ENCODE data around the gene EMC10.
A peak's percentile ranks its signal among the peaks of the same experiment; 100 is the strongest.

The EMC10 gene

GRCh38 chr19:50509366-50509765 is 33.1 kb downstream of the EMC10 start:
- Mint-ChIP-seq H3K36me3 (no peaks in the 10 kb centered on the region), H3K4me1 (ENCODE audit: low read depth) (peaks cover 13% of the 10 kb centered on the region), H3K4me3 (peak overlapping the region; percentile 60), H3K27ac (peak overlapping the region; percentile 54), H3K9me3 (ENCODE audit: low read depth) (no peaks in the 10 kb centered on the region), H3K27me3 (peaks cover 2% of the 10 kb centered on the region)

DNA sequence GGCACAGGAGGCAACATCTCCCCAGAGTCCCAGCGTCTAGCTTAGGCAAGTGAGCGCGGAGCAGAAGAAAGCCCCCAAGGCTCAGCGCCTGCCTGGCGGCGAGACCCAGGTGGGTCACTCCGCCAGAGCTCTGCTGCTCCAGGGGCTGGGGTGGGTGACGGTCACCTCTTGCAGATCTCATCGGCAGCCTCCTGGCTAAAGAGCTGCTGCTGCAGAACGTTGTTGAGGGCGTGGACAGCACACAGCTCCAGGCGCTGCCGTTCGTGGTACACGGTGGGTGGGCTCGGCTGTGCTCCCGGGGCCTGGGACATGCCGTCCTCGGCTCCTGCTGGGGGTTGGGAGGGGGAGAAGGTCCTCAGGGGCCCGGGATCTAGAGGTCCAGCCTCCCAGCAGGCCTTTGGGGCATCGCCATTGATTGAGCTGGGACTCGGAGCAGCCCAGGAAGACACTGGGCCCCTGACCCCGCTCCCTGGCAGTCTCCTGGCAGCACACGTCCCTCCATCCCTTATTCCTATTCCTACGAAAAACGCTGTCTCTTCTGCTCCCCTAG is 33.9 kb downstream of the EMC10 start:
- Mint-ChIP-seq H3K27ac (peak overlapping the region; percentile 97), H3K27me3 (peaks cover 3% of the 10 kb centered on the region), H3K4me1 (ENCODE audit: low read depth) (peaks cover 13% of the 10 kb centered on the region), H3K36me3 (no peaks in the 10 kb centered on the region), H3K9me3 (ENCODE audit: low read depth) (no peaks in the 10 kb centered on the region), H3K4me3 (peak overlapping the region; percentile 94)

DNA sequence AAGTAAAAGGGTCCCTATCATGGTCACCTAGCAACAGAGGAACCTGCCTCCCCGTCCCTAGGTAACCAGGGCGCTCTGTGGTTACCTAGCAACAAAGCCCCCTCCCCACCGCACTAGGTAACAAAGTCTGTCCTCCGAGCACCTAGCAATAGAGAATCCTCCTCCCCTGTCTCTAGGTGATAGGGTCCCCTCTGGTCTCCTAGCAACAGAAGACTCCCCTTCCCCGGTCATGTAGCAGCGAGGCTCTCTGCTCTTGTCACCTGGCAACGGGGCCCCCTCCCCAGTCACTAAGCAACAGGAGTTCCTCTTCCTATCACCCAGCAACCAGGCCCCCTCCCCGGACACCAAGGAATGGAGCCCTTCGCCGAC is 34.4 kb downstream of the EMC10 start:
- H3K9me3 Mint-ChIP-seq (ENCODE audit: low read depth), result no peaks in the 10 kb centered on the region
- no peaks in the 10 kb centered on the region for H3K36me3 Mint-ChIP-seq
- peak overlapping the region; percentile 94 for H3K4me3 Mint-ChIP-seq
- peak overlapping the region; percentile 97 for H3K27ac Mint-ChIP-seq
- H3K27me3 Mint-ChIP-seq, result peaks cover 3% of the 10 kb centered on the region
- H3K4me1 Mint-ChIP-seq (ENCODE audit: low read depth), result peaks cover 13% of the 10 kb centered on the region

GRCh38 chr19:50511069-50511822 is 34.9 kb downstream of the EMC10 start, which contains the start of gene JOSD2:
TSS of gene JOSD2 (minus strand) at chr19:50511191. CDS start at chr19:50510431, 760 bp downstream.
- Mint-ChIP-seq H3K9me3 (ENCODE audit: low read depth) (no peaks in the 10 kb centered on the region), H3K36me3 (no peaks in the 10 kb centered on the region), H3K27me3 (peaks cover 3% of the 10 kb centered on the region), H3K4me3 (peak within 1 kb of the TSS; percentile 94), H3K27ac (peak within 1 kb of the TSS; percentile 97), H3K4me1 (ENCODE audit: low read depth) (peaks cover 13% of the 10 kb centered on the region)

DNA sequence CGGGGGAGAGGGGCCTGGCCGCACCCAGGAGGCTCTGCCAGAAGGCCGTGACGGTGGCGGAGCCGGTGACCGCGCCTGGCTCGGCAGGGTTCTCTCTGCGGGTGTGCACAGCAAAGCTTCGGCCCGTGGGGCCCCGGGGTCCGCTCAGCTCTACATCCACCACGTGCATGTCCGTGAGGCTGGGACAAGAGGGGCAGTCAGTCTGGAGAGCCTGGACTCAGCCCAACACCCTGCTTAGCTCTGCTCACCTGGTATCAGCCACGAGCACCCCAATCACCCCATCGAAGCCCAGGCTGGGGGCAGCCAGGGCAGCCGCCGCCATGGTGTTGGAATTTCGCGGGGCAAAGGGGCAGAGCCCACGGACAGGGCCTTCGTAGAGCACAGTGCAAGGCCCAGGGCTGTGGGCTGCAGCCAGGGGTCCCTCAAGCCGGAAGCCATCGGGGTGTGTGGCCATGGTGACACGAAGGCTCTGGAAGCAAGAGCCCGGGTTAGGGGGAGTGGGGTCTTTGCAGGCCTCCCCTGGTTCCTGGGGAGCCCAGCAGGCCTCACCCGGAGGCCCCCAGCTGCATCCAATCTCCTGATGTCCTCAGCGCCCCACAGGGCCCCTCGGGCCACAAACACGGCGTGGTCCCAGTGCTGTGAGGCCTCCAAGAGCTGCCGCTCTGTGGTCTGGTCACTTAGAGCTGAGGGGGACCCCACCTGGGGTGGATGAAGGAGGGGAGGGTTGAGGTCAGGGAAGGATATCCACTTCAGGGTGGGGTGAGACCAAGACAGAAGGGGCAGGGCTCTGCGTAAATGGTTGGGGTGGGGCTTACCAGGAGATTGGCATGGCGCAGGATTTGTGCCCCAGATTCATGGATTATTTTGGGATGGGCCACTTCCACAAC is 36.0 kb downstream of the EMC10 start:
- Mint-ChIP-seq H3K4me3 (no peak overlapping the region), H3K36me3 (no peaks in the 10 kb centered on the region), H3K27me3 (peaks cover 3% of the 10 kb centered on the region), H3K4me1 (ENCODE audit: low read depth) (peaks cover 13% of the 10 kb centered on the region), H3K27ac (no peak overlapping the region), H3K9me3 (ENCODE audit: low read depth) (no peaks in the 10 kb centered on the region)

- H3K27me3 Mint-ChIP-seq, result peaks cover 3% of the 10 kb centered on the region
- no peaks in the 10 kb centered on the region for H3K36me3 Mint-ChIP-seq
- H3K4me1 Mint-ChIP-seq (ENCODE audit: low read depth), result peaks cover 13% of the 10 kb centered on the region
- H3K27ac Mint-ChIP-seq, result no peak overlapping the region
- H3K4me3 Mint-ChIP-seq, result no peak overlapping the region
- no peaks in the 10 kb centered on the region for H3K9me3 Mint-ChIP-seq (ENCODE audit: low read depth)
Observed at GRCh38 chr19:50512999-50513745, 36.9 kb downstream of the EMC10 start.

DNA sequence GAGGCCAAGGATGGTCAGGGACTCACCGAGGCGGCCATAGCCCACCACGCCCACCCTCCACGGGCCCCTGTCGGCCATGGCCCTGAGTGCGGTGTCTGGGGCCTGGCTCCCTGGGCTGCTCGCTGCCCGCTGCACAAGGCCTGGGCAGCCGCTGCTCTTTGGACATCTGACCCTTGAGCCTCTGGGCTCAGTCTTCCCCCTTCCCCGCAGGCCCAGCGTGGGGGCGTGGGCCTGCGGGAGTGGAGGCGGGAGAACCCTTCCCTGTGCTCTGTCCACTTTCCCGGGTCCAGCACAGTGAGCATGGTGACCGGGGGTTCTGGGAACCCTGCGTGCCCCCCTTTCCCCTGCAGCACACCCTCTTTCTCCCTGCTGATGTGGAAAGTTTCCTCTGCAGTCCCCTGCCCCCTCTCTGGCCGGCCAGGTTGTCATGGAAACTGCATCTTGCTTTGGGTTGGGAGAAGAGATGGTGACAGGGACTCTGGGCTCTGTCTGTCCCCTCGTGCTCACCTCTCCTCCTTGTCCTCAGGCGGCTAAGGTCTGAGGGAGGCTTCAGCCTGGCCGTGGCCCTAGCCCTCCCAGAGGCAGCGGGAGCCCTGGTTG is 37.5 kb downstream of the EMC10 start, which contains the start of gene ASPDH:
Gene ASPDH (minus strand): TSS at position 168 of the 600 bp plus-strand sequence. CDS start 90 bp downstream, at position 78.
- Mint-ChIP-seq H3K27ac (no peak within 1 kb of the TSS), H3K4me3 (no peak within 1 kb of the TSS), H3K4me1 (ENCODE audit: low read depth) (peaks cover 10% of the 10 kb centered on the region), H3K9me3 (ENCODE audit: low read depth) (no peaks in the 10 kb centered on the region), H3K36me3 (no peaks in the 10 kb centered on the region), H3K27me3 (peaks cover 3% of the 10 kb centered on the region)

GRCh38 chr19:50514346-50515167 is 38.2 kb downstream of the EMC10 start:
- Mint-ChIP-seq H3K27ac (no peak overlapping the region), H3K9me3 (ENCODE audit: low read depth) (no peaks in the 10 kb centered on the region), H3K4me3 (no peak overlapping the region), H3K4me1 (ENCODE audit: low read depth) (peaks cover 10% of the 10 kb centered on the region), H3K36me3 (no peaks in the 10 kb centered on the region), H3K27me3 (peaks cover 3% of the 10 kb centered on the region)

DNA sequence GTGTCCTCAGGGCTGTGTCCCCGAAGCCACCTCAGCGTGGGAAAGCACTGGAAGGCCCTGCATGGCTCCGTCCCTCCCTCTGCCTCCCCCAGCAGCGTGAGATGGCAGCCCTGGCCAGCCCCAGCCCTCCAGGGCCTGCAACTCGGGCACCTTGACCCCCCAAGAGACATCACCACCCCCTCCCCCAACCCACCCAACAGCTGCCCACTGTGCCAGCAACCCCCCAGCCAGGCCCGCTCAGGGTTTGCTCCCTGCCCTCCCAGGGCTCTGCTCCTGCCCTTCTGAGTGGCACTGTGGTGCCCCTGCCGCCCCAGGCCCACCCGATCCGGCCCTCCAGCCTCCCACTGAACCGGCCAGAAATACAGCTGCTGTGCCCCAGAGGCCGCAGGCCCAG is 38.9 kb downstream of the EMC10 start:
- Mint-ChIP-seq H3K36me3 (no peaks in the 10 kb centered on the region), H3K4me1 (ENCODE audit: low read depth) (peaks cover 10% of the 10 kb centered on the region), H3K4me3 (no peak overlapping the region), H3K27me3 (peaks cover 3% of the 10 kb centered on the region), H3K9me3 (ENCODE audit: low read depth) (no peaks in the 10 kb centered on the region), H3K27ac (no peak overlapping the region)

GRCh38 chr19:50516456-50516855 is 40.1 kb downstream of the EMC10 start:
- no peak overlapping the region for H3K27ac Mint-ChIP-seq
- no peaks in the 10 kb centered on the region for H3K9me3 Mint-ChIP-seq (ENCODE audit: low read depth)
- H3K4me1 Mint-ChIP-seq (ENCODE audit: low read depth), result peaks cover 3% of the 10 kb centered on the region
- H3K4me3 Mint-ChIP-seq, result no peak overlapping the region
- H3K27me3 Mint-ChIP-seq, result peaks cover 3% of the 10 kb centered on the region
- H3K36me3 Mint-ChIP-seq, result no peaks in the 10 kb centered on the region

DNA sequence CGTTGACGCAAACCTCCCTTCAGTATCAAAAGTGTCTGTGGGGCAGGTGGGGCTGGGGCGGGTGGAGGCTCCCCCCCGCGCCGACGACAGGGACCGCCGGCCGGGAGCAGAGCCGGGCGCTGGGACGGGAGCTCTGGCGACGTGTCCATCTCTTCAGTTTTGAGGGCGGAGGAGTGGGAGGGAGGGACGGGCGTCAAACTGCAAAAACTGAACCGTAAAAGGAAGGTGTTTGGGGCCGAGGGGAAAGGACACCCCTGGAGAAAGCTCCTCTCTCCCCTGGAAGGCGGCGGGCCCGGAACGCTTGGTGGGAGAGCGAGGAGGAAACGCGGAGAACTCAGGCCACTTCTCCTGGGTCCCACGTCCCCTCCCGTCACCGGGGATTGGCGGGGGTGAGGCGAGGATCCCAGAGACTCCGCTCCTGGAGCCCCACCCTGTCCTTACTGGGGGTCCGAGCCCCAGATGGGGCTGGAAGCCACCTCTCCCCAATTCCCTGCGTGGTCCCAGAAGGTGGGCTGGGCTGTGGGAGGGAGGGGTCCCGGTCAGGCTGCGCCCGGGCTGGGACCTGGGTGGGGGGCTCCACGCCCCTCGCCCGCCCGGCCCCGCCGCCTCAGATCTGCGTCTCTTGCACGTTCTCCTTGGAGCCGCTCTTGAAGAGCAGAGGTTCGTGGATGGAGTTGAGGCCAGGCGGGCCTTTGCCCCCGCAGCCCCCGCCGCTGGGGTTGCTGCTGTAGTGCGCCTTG is 40.8 kb downstream of the EMC10 start:
- H3K4me1 Mint-ChIP-seq (ENCODE audit: low read depth), result no peaks in the 10 kb centered on the region
- no peaks in the 10 kb centered on the region for H3K36me3 Mint-ChIP-seq
- no peak overlapping the region for H3K27ac Mint-ChIP-seq
- no peaks in the 10 kb centered on the region for H3K9me3 Mint-ChIP-seq (ENCODE audit: low read depth)
- H3K27me3 Mint-ChIP-seq, result peaks cover 3% of the 10 kb centered on the region
- no peak overlapping the region for H3K4me3 Mint-ChIP-seq

GRCh38 chr19:50517704-50518075 is 41.4 kb downstream of the EMC10 start:
- no peaks in the 10 kb centered on the region for H3K9me3 Mint-ChIP-seq (ENCODE audit: low read depth)
- H3K4me1 Mint-ChIP-seq (ENCODE audit: low read depth), result no peaks in the 10 kb centered on the region
- H3K27ac Mint-ChIP-seq, result no peak overlapping the region

More at GRCh38 chr19:50517704-50518075, 41.4 kb downstream of the EMC10 start:
- peaks cover 3% of the 10 kb centered on the region for H3K27me3 Mint-ChIP-seq
- no peaks in the 10 kb centered on the region for H3K36me3 Mint-ChIP-seq
- H3K4me3 Mint-ChIP-seq, result no peak overlapping the region
